A549 treated with CORT108297 at 1 μM for 4 hours (cell line): ENCODE measurements around the gene FMO4. TPM values are rescaled to one million over a fixed set of nuclear protein-coding genes. Genes with fewer than 3 reads are reported as not detected.

Source experiments
- total RNA-seq: library from RNA; stranded (reverse); fragments of 200-300 nt; extraction: Qiagen RNA extraction; gene quantifications from 5 replicates; pipeline ENCODE4 v1.2.3, GENCODE V29; 2022

Gene FMO4
- 0.44 to 0.68 TPM (median 0.50 TPM) in 5 replicates for total RNA-seq

GRCh38 chr1:171313835-171314320 is at the start of gene FMO4:
Gene FMO4 (plus strand): TSS chr1:171314183. CDS start chr1:171319826, 5,643 bp downstream.

Other genes starting within 250 kb of the FMO4 start
- not detected in 5 replicates for gene FMO3, start 223.3 kb upstream of the FMO4 start, total RNA-seq
- not detected in 5 replicates for gene FMO2, start 128.9 kb upstream of the FMO4 start, total RNA-seq
- gene FMO1, start 65.7 kb upstream of the FMO4 start, total RNA-seq, result not detected in 5 replicates
- 59.1 to 80.1 TPM (median 75.6 TPM) in 5 replicates for gene PRRC2C, start 171.3 kb downstream of the FMO4 start, total RNA-seq